Immature natural killer cell (primary cell): ENCODE results near the gene AKR1B1. TPM values are rescaled to one million over a fixed set of nuclear protein-coding genes. Genes with fewer than 3 reads are reported as not detected.

Experiments used
- DNase-seq, 3 donors: peaks; one replicate each; pipeline ENCODE4 v3.0.0; 2022; ENCODE audit warnings: mixed read lengths in 1 of 3
- H3K27ac Mint-ChIP-seq, 6 donors: one replicate each; pipeline ENCODE4 v1.8.0; 2020; ENCODE audit warnings: mixed read lengths in 6 of 6, mild to moderate bottlenecking in 5 of 6, inconsistent platforms in 4 of 6, moderate library complexity in 3 of 6
- H3K27me3 Mint-ChIP-seq, 3 donors: one replicate each; pipeline ENCODE4 v1.8.0; 2020 to 2021; ENCODE audit warnings: low read depth in 3 of 3, mild to moderate bottlenecking in 3 of 3, mixed read lengths in 3 of 3, moderate library complexity in 3 of 3, inconsistent platforms in 1 of 3
- H3K36me3 Mint-ChIP-seq, 3 donors: one replicate each; pipeline ENCODE4 v1.8.0; 2020; ENCODE audit warnings: mixed read lengths in 3 of 3, inconsistent platforms in 2 of 3, mild to moderate bottlenecking in 2 of 3
- H3K4me1 Mint-ChIP-seq, 2 donors: one replicate each; pipeline ENCODE4 v1.8.0; 2020; ENCODE audit warnings: inconsistent platforms in 2 of 2, mild to moderate bottlenecking in 2 of 2, mixed read lengths in 2 of 2, moderate library complexity in 1 of 2
- H3K4me3 Mint-ChIP-seq, 5 donors: one replicate each; pipeline ENCODE4 v1.8.0; 2020; ENCODE audit warnings: mild to moderate bottlenecking in 5 of 5, mixed read lengths in 5 of 5, inconsistent platforms in 3 of 5, moderate library complexity in 3 of 5
- H3K9me3 Mint-ChIP-seq, 6 donors: one replicate each; pipeline ENCODE4 v1.8.0; 2020; ENCODE audit warnings: mild to moderate bottlenecking in 6 of 6, mixed read lengths in 6 of 6, inconsistent platforms in 4 of 6, moderate library complexity in 3 of 6
- polyA plus RNA-seq, 3 donors: library from polyadenylated mRNA; unstranded; fragments of 300-500 nt; fragmentation: Illumina TruSeq; gene quantifications; one replicate each; pipeline ENCODE4 v1.2.3, GENCODE V29; 2021

The AKR1B1 gene
- polyA plus RNA-seq, 3 donors from 2014 or later: 173 to 265 (median 176) TPM

DNA sequence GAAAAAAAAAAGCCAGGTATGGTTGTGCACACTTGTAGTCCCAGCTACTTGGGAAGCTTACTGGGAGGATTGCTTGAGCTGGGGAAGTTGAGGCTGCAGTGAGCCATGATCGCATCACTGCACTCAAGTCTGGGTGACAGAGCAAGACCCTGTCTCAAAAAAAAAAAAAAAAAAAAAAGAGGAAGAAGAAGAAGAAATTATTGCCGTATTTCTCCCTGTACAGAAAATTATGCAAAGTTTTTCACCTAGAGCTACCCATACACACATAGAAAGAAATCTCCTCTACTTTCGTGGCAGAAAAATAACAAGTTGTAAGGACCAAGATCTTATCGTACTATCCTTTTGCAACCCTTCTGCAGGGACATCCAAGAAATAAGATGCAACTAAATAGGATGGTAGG lies 25.5 kb downstream of the AKR1B1 start:
- Mint-ChIP-seq H3K27ac (peak overlapping the region; percentile 54 to 97 (median 92)), H3K4me3 (peak overlapping the region in 3 of 5 donors; percentile 45 to 51 (median 46)), H3K4me1 (peaks cover 21 to 22% of the 10 kb centered on the region in 2 donors), H3K36me3 (peaks cover 0 to 5% (median 0%) of the 10 kb centered on the region in 3 donors), H3K27me3 (peaks cover 0 to 6% (median 0%) of the 10 kb centered on the region in 3 donors), H3K9me3 (no peaks in the 10 kb centered on the region)
- no peak for DNase-seq

DNA sequence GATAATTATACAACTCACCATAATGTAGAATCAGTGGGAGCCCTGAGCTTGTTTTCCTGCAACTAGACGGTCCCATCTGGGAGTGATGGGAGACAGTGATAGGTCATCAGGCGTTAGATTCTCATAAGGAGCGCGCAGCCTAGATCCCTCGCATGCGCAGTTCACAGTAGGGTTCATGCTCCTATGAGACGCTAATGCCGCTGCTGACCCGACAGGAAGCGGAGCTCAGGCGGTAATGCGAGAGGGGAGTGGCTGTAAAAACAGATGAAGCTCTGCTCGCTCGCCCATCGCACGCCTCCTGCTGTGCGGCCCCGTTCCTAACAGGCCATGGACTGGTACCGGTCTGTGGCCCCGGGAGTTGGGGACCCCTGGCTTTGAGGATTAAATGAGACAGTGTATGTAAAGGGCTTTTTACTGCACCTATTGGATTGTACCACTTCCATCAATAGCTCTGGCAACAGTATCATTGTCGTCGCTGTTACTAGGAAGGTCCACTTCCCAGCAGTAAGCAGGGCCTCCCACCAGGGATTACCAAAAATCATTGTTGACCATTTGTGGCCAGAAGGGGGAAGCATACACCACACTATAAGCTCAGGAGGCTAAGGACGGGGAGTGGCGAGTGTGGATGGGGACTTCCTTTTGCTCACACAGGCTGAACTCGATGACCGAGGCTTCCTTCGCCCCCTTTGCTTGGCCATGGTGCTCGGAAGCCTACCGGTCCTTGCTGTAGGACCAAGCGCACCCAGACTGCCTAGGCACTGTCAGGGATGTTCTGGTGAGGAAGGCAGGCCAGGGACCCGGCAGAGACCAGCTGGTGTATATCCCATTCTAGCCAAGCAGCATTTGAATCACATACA lies 26.4 kb downstream of the AKR1B1 start:
- Mint-ChIP-seq H3K27me3 (peaks cover 0 to 6% (median 0%) of the 10 kb centered on the region in 3 donors), H3K4me1 (peaks cover 21 to 22% of the 10 kb centered on the region in 2 donors), H3K27ac (peak overlapping the region; percentile 90 to 97 (median 92)), H3K4me3 (peak overlapping the region; percentile 84 to 88 (median 87)), H3K9me3 (no peaks in the 10 kb centered on the region), H3K36me3 (peaks cover 0 to under 1% (median 0%) of the 10 kb centered on the region in 3 donors)
- peak; percentile 77 to 83 (median 83) for DNase-seq

DNA sequence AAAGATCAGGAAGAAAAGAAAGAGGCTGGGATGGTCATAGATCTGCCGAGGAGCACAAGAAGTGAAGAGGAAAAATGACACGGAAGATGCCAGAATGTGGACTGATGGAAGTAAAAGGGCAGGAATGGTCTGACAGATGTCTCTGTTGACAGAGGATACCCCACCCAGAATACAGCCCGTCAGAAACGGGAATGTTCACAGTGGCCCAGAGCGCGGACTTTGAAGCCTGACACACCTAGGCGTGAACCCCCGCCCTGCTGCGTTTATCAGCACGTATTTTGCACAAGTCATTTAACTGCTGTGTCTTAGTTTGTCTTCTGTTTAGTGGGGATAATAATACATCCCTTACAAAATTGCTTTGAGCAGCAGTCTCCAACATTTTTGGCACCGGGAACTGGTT lies 27.1 kb downstream of the AKR1B1 start:
- H3K4me3 Mint-ChIP-seq: peak overlapping the region; percentile 84 to 88 (median 87)
- no peaks in the 10 kb centered on the region for H3K36me3 Mint-ChIP-seq
- DNase-seq: peak in 1 of 3 donors; percentile 6
- peaks cover 21 to 22% of the 10 kb centered on the region in 2 donors for H3K4me1 Mint-ChIP-seq
- no peaks in the 10 kb centered on the region for H3K9me3 Mint-ChIP-seq
- peak overlapping the region; percentile 90 to 97 (median 92) for H3K27ac Mint-ChIP-seq
- H3K27me3 Mint-ChIP-seq: peaks cover 0 to 6% (median 2%) of the 10 kb centered on the region in 3 donors

DNA sequence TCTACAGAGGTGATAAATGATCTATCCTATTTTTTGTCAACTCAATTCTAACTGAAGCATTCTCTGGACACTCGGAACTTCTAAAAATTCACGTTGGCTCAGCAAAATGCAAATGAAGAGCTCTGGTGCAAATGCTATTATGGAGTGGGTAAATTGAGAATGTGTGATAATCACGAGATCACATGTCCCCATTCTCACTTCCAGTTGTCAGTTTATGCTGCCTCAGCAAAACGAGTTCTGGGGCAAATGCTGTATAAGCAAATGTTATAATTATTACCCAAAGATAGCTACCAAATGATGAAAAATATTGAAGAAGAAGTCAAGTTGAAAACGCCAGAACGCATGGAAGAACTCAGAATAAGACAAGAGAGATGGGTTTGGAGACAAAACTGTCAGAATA lies 29.4 kb downstream of the AKR1B1 start:
- no peak overlapping the region for H3K4me3 Mint-ChIP-seq
- DNase-seq: no peak
- no peaks in the 10 kb centered on the region for H3K9me3 Mint-ChIP-seq
- peaks cover 0 to 4% (median 3%) of the 10 kb centered on the region in 3 donors for H3K27me3 Mint-ChIP-seq
- no peak overlapping the region for H3K27ac Mint-ChIP-seq
- no peaks in the 10 kb centered on the region for H3K36me3 Mint-ChIP-seq
- peaks cover 21 to 22% of the 10 kb centered on the region in 2 donors for H3K4me1 Mint-ChIP-seq

DNA sequence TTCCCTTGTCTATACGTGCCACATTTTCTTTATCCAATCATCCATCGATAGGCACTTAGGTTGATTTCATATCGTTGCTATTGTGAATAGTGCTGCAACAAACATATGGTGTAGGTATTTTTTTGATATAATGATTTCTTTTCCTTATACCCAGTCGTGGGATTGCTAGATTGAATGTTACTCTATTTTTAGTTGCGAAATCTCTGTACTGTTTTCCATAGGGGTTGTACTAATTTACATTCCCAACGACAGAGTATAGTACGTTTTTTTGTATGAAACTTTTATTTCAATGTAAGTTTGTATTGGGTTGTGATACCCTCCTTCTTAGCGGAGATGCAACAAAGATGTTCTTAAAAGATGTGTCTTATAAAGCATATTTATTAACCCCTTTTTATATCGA lies 30.0 kb downstream of the AKR1B1 start:
- Mint-ChIP-seq H3K36me3 (no peaks in the 10 kb centered on the region), H3K4me3 (no peak overlapping the region), H3K27me3 (peaks cover 0 to 4% (median 3%) of the 10 kb centered on the region in 3 donors), H3K9me3 (no peaks in the 10 kb centered on the region), H3K4me1 (peaks cover 21 to 22% of the 10 kb centered on the region in 2 donors), H3K27ac (no peak overlapping the region)
- DNase-seq: no peak

DNA sequence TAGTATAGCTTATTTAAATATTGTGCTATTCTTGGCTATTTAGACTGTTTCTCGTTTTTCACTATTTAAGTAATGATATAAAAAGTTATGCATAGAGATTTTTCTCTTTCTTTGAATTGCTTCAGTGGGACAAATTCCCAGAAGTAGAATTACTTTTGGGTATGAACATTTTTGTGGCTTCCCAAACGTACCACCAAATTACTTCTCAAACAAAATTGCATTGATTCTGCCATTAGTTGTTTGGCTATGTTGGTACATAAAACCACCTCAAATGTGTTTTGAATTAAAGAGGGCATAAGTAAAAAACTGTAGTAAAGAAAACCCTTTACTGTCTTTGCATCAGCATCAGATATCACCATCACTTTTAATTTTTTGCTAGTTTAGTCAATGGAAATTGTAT lies 31.0 kb downstream of the AKR1B1 start:
- Mint-ChIP-seq H3K27ac (no peak overlapping the region), H3K4me3 (no peak overlapping the region), H3K27me3 (peaks cover 0 to 4% (median 3%) of the 10 kb centered on the region in 3 donors), H3K4me1 (peaks cover 16 to 17% of the 10 kb centered on the region in 2 donors), H3K9me3 (no peaks in the 10 kb centered on the region), H3K36me3 (no peaks in the 10 kb centered on the region)
- no peak for DNase-seq

DNA sequence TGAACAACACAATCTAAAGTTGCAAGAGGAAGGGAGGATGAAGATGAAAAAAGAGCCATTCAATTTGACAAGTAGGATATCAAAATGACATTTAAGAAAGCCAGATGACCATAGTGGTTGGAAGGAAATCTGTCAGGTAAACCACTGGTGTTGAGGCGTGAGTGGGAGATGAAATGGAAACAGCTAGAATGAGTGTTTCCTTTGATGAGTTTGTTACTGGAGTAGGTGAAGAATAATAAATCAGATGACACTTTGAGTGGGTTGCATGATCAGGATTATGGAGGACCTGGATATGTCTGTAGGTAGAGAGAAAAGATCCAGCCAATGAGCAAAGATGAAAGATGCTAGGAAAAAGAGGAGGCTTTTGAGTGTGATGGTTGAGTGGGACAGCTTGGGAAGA lies 33.1 kb downstream of the AKR1B1 start:
- no peaks in the 10 kb centered on the region for H3K4me1 Mint-ChIP-seq
- DNase-seq: no peak
- peaks cover 0 to 3% (median 1%) of the 10 kb centered on the region in 3 donors for H3K27me3 Mint-ChIP-seq
- H3K36me3 Mint-ChIP-seq: no peaks in the 10 kb centered on the region
- no peaks in the 10 kb centered on the region for H3K9me3 Mint-ChIP-seq
- H3K27ac Mint-ChIP-seq: no peak overlapping the region
- no peak overlapping the region for H3K4me3 Mint-ChIP-seq

DNA sequence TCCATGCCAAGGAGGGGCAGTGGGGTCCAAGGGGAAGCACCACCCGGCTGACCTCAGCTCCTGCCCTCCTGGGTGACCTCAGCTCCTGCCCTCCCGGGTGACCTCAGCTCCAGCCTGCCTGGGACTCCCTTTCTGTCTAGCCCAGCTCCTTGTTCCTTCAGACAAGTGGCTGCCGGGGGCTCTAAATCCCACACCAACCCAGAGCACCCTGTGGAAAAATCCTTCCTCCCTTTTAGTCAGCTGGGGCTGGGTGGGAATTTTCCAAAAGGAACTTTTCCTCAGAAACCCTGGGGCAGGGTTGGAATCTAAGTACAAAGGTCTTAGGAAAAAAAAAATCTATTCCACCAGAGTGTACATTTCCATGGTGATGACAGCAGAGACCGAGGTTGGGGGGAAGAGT lies 36.3 kb downstream of the AKR1B1 start:
- Mint-ChIP-seq H3K4me3 (no peak overlapping the region), H3K27me3 (peaks cover 0 to 3% (median 0%) of the 10 kb centered on the region in 3 donors), H3K4me1 (no peaks in the 10 kb centered on the region), H3K9me3 (no peaks in the 10 kb centered on the region), H3K27ac (no peak overlapping the region), H3K36me3 (no peaks in the 10 kb centered on the region)
- DNase-seq: no peak

DNA sequence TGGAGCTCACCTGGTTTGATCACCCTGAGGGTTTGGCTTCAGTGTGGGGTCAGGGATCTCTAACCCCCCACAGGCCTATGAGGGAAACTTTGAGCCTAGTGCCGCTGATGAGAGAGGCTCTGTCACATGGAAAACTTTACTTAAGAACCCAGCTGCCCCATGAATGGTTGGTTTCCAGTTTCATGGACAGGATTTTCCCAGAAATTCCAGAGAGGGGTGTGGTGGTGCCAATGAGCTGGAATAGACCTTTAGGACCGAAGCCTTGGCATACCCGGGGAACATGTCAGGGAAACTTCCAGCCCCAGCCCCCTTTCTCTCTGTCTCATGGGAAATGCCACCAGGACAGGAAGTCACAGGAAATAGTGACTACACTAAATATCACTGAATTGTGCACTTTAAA lies 36.9 kb downstream of the AKR1B1 start:
- no peak for DNase-seq
- Mint-ChIP-seq H3K9me3 (no peaks in the 10 kb centered on the region), H3K36me3 (no peaks in the 10 kb centered on the region), H3K4me3 (no peak overlapping the region), H3K4me1 (no peaks in the 10 kb centered on the region), H3K27ac (no peak overlapping the region), H3K27me3 (peaks cover 0 to 2% (median 0%) of the 10 kb centered on the region in 3 donors)

DNA sequence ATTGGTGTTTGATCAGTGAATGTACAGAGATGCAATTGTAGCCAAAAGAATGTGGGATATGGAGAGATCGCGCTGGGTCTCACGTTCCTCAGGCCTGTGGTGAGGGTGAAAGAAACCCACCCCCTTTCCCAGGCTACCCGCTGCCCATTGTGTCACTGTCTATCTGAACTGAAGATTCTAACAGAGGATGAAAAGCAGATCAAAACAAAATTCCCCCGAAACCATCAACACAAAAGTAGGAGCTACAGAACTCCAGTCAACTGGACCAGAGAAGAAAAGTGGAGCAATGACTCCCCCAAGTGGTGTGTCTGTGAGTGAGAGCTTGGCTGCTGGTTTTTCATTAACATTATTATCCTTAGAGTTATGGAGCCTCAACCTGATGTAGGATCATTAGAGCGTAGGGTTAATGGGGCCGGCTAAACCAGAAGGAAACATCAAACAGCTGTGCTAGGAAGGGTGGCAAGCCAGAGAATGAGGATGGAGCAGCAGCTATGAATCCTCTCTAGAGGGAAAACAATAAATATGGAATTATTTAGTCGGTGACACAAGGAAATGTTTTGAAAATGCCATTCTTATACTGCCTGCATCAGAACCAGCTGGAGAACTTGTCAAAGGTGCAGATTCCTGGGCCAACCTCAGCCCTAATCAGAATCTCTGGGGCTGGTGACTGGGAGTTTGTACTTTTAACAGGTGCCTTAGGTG lies 38.3 kb downstream of the AKR1B1 start:
- Mint-ChIP-seq H3K36me3 (no peaks in the 10 kb centered on the region), H3K4me3 (no peak overlapping the region), H3K27ac (no peak overlapping the region), H3K9me3 (no peaks in the 10 kb centered on the region), H3K4me1 (no peaks in the 10 kb centered on the region), H3K27me3 (peaks cover 0 to 2% (median 0%) of the 10 kb centered on the region in 3 donors)
- DNase-seq: no peak

DNA sequence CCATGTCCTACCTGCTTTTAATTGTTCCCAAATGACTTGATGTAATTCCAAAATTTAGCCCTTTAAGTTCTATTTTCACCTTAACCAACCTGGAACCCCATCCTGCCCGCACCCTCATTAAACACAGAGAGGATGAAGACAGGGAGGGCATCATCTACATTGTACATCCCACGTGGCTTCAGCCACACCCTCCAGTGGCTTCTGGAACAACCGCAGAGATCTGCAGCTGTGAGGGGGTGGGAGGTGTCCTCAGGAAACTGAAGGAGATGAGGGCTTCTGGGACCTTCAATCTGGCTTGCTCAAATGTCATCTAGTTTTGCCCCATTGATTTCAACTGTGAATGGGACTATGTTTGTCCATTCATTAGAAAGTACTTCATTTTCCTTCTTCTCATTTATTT lies 39.0 kb downstream of the AKR1B1 start:
- Mint-ChIP-seq H3K27ac (no peak overlapping the region), H3K36me3 (no peaks in the 10 kb centered on the region), H3K4me3 (no peak overlapping the region), H3K27me3 (peaks cover 0 to 2% (median 0%) of the 10 kb centered on the region in 3 donors), H3K9me3 (no peaks in the 10 kb centered on the region), H3K4me1 (no peaks in the 10 kb centered on the region)
- no peak for DNase-seq

DNA sequence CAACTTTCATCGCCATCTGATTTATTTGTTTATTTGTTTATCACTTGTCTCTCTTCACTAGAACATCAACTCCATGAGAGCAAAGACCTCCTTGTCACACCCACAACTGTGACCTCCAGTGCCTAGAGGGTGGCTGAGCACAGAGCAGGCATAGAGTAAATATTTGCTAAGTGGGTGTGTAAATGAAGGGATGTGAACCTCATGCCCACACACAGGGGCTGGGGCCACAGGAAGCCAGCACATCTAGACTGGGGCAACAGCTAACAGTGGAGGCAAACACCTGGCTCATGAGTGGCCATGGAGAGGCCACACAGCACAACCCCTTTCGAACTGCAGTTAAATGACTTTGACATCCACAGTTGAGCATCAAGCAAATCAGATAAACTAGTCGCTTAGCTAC lies 39.8 kb downstream of the AKR1B1 start:
- Mint-ChIP-seq H3K27me3 (peaks cover 0 to 5% (median 0%) of the 10 kb centered on the region in 3 donors), H3K4me1 (no peaks in the 10 kb centered on the region), H3K27ac (no peak overlapping the region), H3K36me3 (no peaks in the 10 kb centered on the region), H3K4me3 (no peak overlapping the region), H3K9me3 (no peaks in the 10 kb centered on the region)
- no peak for DNase-seq

DNA sequence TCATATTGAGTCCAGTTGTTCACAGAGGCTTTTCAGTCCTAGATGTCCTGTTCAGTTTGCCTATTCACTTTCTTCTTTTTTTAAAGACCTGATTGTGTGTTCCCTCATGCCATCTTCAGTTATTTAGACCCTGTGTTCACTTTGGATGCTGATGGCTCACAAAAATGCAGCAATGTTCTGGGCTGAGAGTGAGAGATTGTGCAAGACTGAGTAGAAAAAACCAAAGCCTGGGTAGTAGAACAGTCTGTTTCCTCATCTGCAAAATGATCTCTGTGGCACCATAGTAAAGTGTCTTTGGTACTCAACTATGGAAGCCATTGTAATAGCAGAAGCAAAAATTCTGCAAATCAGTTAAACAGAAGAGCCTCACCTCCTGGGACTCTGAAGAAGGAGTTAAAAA lies 43.2 kb downstream of the AKR1B1 start:
- Mint-ChIP-seq H3K27me3 (peaks cover 0 to 8% (median 2%) of the 10 kb centered on the region in 3 donors), H3K36me3 (no peaks in the 10 kb centered on the region), H3K4me1 (no peaks in the 10 kb centered on the region), H3K27ac (no peak overlapping the region), H3K9me3 (no peaks in the 10 kb centered on the region), H3K4me3 (no peak overlapping the region)
- no peak for DNase-seq

DNA sequence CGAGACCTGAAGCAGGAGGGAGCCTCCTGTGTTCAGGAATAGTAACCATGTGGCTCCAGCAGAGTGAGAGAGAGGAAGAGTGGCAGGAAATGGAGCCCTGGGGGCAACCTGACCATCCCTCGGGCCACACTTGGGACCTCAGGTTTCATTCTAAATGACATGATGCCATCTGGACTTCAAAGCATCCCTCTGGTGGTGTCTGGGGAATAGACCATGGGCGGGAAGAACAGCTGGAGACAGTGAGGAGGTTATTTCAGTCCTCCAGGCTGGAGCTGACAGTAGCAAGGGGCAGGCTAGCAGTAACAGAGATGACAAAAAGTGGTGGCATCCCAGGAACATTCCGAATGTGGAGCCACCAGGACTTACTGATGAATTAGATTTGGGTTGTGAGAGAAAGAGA lies 44.8 kb downstream of the AKR1B1 start:
- no peaks in the 10 kb centered on the region for H3K4me1 Mint-ChIP-seq
- no peak for DNase-seq
- no peaks in the 10 kb centered on the region for H3K36me3 Mint-ChIP-seq
- H3K27ac Mint-ChIP-seq: no peak overlapping the region
- no peaks in the 10 kb centered on the region for H3K9me3 Mint-ChIP-seq
- peaks cover 2 to 8% (median 2%) of the 10 kb centered on the region in 3 donors for H3K27me3 Mint-ChIP-seq
- no peak overlapping the region for H3K4me3 Mint-ChIP-seq
